Measurements from ENCODE around the gene RHO.

- TF ChIP-seq CTCF (IDR thresholded peaks at IDR 0.05) (no peak), MAX (IDR thresholded peaks at IDR 0.05; ENCODE audit: low read depth) (no peak), ZBTB33 (IDR thresholded peaks at IDR 0.05; ENCODE audit: borderline replicate concordance, low read depth) (no peak), PBX3 (IDR thresholded peaks at IDR 0.05) (no peak), SMC3 (IDR thresholded peaks at IDR 0.05; ENCODE audit: low read depth, low read length) (no peak), JUND (IDR thresholded peaks at IDR 0.05) (no peak), CHD2 (IDR thresholded peaks at IDR 0.05; ENCODE audit: low read length, partially characterized antibody) (no peak), EP300 (IDR thresholded peaks at IDR 0.05; ENCODE audit: borderline replicate concordance in 1 of 2, low read depth in 1 of 2, low read length in 1 of 2) (no peak), REST (IDR thresholded peaks at IDR 0.05; ENCODE audit: low read depth, low read length) (no peak), RXRA (IDR thresholded peaks at IDR 0.05; ENCODE audit: borderline replicate concordance, low read depth) (no peak), USF2 (IDR thresholded peaks at IDR 0.05; ENCODE audit: borderline replicate concordance, low read depth, low read length) (no peak), NRF1 (IDR thresholded peaks at IDR 0.05; ENCODE audit: low read depth, low read length) (no peak), FOSL2 (IDR thresholded peaks at IDR 0.05; ENCODE audit: borderline replicate concordance, low read depth) (no peak)
These were observed 35.7 kb upstream of the RHO start for GRCh38 chr3:129492691-129493090.
